Keratinocyte (primary cell): ENCODE measurements around the gene GLDC. TPM values are rescaled to one million over a fixed set of nuclear protein-coding genes. Genes with fewer than 3 reads are reported as not detected.

Experiments
- DNase-seq: peaks from one replicate; pipeline ENCODE4 v3.0.0-alpha.2; 2011; ENCODE audit warnings: low read depth, missing footprints, low spot score
- FAIRE-seq: peaks from 2 replicates; lab custom pipeline; 2011; peaks lifted over from hg19 to GRCh38; lab: Jason Lieb, UNC
- H2AFZ ChIP-seq: 2 replicates; pipeline ENCODE4 v1.6.0; 2012; ENCODE audit warnings: low read length, control low read depth, inconsistent platforms; ENCODE audit not compliant: control insufficient read depth
- H3K27ac ChIP-seq: 2 replicates; pipeline ENCODE4 v1.5.1; 2011; ENCODE audit warnings: low read length; ENCODE audit not compliant: control insufficient read depth, insufficient read depth
- H3K27me3 ChIP-seq: 3 replicates; pipeline ENCODE4 v1.6.0; 2011; ENCODE audit warnings: low read length; ENCODE audit not compliant: control insufficient read depth, insufficient read depth; ENCODE audit errors: extremely low read depth
- H3K36me3 ChIP-seq, 2 experiments: 2 replicates in 1 of 2; 3 replicates in 1 of 2; pipeline ENCODE4 v1.5.1; 2011; ENCODE audit warnings: low read length in 2 of 2, mild to moderate bottlenecking in 1 of 2; ENCODE audit not compliant: control insufficient read depth in 2 of 2, insufficient read depth in 2 of 2; ENCODE audit errors: extremely low read depth in 1 of 2
- H3K4me1 ChIP-seq: 3 replicates; pipeline ENCODE4 v1.5.1; 2011; ENCODE audit warnings: low read length; ENCODE audit not compliant: control insufficient read depth, insufficient read depth; ENCODE audit errors: extremely low read depth
- H3K4me2 ChIP-seq: 3 replicates; pipeline ENCODE4 v1.6.0; 2011; ENCODE audit warnings: low read depth, low read length; ENCODE audit not compliant: control insufficient read depth, insufficient read depth; ENCODE audit errors: extremely low read depth
- H3K4me3 ChIP-seq, 3 experiments: fragments of 200-600 bp in 1 of 3; sonication (generic) in 1 of 3; 2 replicates in 2 of 3; 3 replicates in 1 of 3; pipeline ENCODE4 v1.5.1; 2011 to 2016; ENCODE audit warnings: low read length in 3 of 3, mild to moderate bottlenecking in 3 of 3, control low read depth in 2 of 3, inconsistent platforms in 1 of 3, low read depth in 1 of 3, mixed read lengths in 1 of 3, mixed run types in 1 of 3, moderate library complexity in 1 of 3; ENCODE audit not compliant: control insufficient read depth in 2 of 3, insufficient read depth in 2 of 3; ENCODE audit errors: extremely low read depth in 1 of 3
- H3K79me2 ChIP-seq: 2 replicates; pipeline ENCODE4 v1.6.0; 2012; ENCODE audit warnings: low read length; ENCODE audit not compliant: control insufficient read depth, insufficient read depth
- H3K9ac ChIP-seq: 3 replicates; pipeline ENCODE4 v1.6.0; 2011; ENCODE audit warnings: low read length; ENCODE audit not compliant: control insufficient read depth, insufficient read depth; ENCODE audit errors: extremely low read depth
- H3K9me1 ChIP-seq: 3 replicates; pipeline ENCODE4 v1.6.0; 2011; ENCODE audit warnings: low read length; ENCODE audit not compliant: control insufficient read depth, insufficient read depth; ENCODE audit errors: extremely low read depth
- H3K9me3 ChIP-seq: 2 replicates; pipeline ENCODE4 v1.5.1; 2012; ENCODE audit warnings: low read depth, low read length; ENCODE audit not compliant: control insufficient read depth
- H4K20me1 ChIP-seq: 3 replicates; pipeline ENCODE4 v1.6.0; 2011; ENCODE audit warnings: low read length; ENCODE audit not compliant: control insufficient read depth, insufficient read depth; ENCODE audit errors: extremely low read depth
- CTCF ChIP-seq, 3 experiments: IDR thresholded peaks in 1 of 3; conservative IDR thresholded peaks in 1 of 3; optimal IDR thresholded peaks in 1 of 3; 2 replicates in 2 of 3; 3 replicates in 1 of 3; pipeline versions ENCODE3 to v1.5.1; 2011; ENCODE audit warnings: low read length in 3 of 3, mild to moderate bottlenecking in 3 of 3, moderate library complexity in 2 of 3, control low read depth in 1 of 3, inconsistent platforms in 1 of 3; ENCODE audit not compliant: insufficient read depth in 2 of 3; ENCODE audit errors: extremely low read depth in 1 of 3
- EZH2 ChIP-seq: IDR thresholded peaks from one replicate; pipeline ENCODE4 v1.6.1; 2012; ENCODE audit warnings: inconsistent platforms, mild to moderate bottlenecking, low read length, moderate library complexity
- dilution Hi-C: fragments of 300-500 bp; cut with MboI; formaldehyde crosslinking; loops from one replicate; pipeline ENCODE4 v1.7.0; 2020; ENCODE audit warnings: low sequenced_read_pairs; ENCODE audit not compliant: extremely low pct_ligation_motif_present
- polyA plus RNA-seq, 5 experiments: library from polyadenylated mRNA; depleted of rRNA in 3 of 5; stranded (reverse) in 3 of 5; stranded (forward) in 1 of 5; unstranded in 1 of 5; fragments of >200 nt; gene quantifications; 1 replicate in 1 of 5; 2 replicates in 3 of 5; 3 replicates in 1 of 5; pipeline versions ENCODE4 v1.2.1 to v1.2.3, GENCODE V29; 2011 to 2012; ENCODE audit warnings: missing spikeins in 2 of 5, low read depth in 1 of 5, low replicate concordance in 1 of 5

The GLDC gene
- polyA plus RNA-seq, 1 donor (not counting 4 experiments of a cell fraction or from before 2014, with no cell fraction given), result 0.69 TPM

- no peaks in the 10 kb centered on the region for H3K9me1 ChIP-seq
- H3K79me2 ChIP-seq, result no peaks in the 10 kb centered on the region
- no peak overlapping the region for H3K27ac ChIP-seq
- no peak for FAIRE-seq
- H3K9ac ChIP-seq, result no peak overlapping the region
- H3K4me1 ChIP-seq, result no peaks in the 10 kb centered on the region
- no peak overlapping the region for H2AFZ ChIP-seq
- no peaks in the 10 kb centered on the region for H3K27me3 ChIP-seq
- H3K9me3 ChIP-seq, result no peaks in the 10 kb centered on the region
- TF ChIP-seq EZH2, result no peak
- no peak overlapping the region for H3K4me2 ChIP-seq
- no peak overlapping the region for H3K4me3 ChIP-seq
- H3K36me3 ChIP-seq, result no peaks in the 10 kb centered on the region
- no peaks in the 10 kb centered on the region for H4K20me1 ChIP-seq
- dilution Hi-C loops, result no loop called here
- no peak for DNase-seq
These were observed 13.3 kb upstream of the GLDC start for GRCh38 chr9:6658628-6659353.

- no peak overlapping the region for H3K27ac ChIP-seq
- no peaks in the 10 kb centered on the region for H3K36me3 ChIP-seq
- FAIRE-seq (no peak), DNase-seq (no peak)
- no peaks in the 10 kb centered on the region for H3K4me1 ChIP-seq
- no peaks in the 10 kb centered on the region for H3K9me1 ChIP-seq
- H4K20me1 ChIP-seq, result no peaks in the 10 kb centered on the region
- no peaks in the 10 kb centered on the region for H3K79me2 ChIP-seq
- no peak overlapping the region for H3K4me2 ChIP-seq
- no peak overlapping the region for H2AFZ ChIP-seq
- H3K27me3 ChIP-seq, result no peaks in the 10 kb centered on the region
- TF ChIP-seq EZH2 (no peak), CTCF (optimal IDR thresholded peaks at IDR 0.05 in 1 of 3, IDR thresholded peaks at IDR 0.05 in 1 of 3, conservative IDR thresholded peaks at IDR 0.05 in 1 of 3; ENCODE audit: extremely low read depth in 1 of 3, insufficient read depth in 2 of 3, low read length in 3 of 3) (no peak)
- H3K4me3 ChIP-seq, result no peak overlapping the region
- H3K9me3 ChIP-seq, result no peaks in the 10 kb centered on the region
- no peak overlapping the region for H3K9ac ChIP-seq
- dilution Hi-C loops, result no loop called here
These were observed 11.2 kb upstream of the GLDC start for GRCh38 chr9:6656614-6657300.
